ENCODE measurements around the gene FBN2.

DNA sequence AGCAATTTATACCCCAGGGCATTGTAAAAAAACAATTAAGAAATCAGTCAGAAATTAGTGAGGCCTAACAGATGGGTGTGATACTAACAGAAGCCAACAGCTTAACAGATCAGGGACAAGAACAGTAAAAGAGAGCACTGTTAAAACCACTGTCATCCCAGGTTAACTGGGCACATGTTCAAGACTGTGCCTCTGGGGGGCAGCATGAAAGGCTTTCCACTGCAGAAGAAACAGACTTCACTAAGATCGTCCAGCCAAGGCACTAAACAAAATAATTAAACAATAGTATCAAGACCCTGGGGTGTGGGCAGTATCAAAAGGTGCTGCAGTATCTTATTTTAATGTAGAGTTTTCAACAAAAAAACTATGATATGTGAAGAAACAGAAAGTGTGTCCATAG lies 43.5 kb downstream of the FBN2 start:
- TF ChIP-seq POLR2A (IDR thresholded peaks at IDR 0.05; ENCODE audit: low read length) (no peak), GATA1 (IDR thresholded peaks at IDR 0.05; ENCODE audit: low read depth, low read length) (no peak)
